ENCODE measurements around the gene AP1S3. TPM values are rescaled to one million over a fixed set of nuclear protein-coding genes. Genes with fewer than 3 reads are reported as not detected.

AP1S3 gene
- total RNA-seq = 3.1 and 3.5 TPM in 2 replicates
- long read RNA-seq, partial matches to known transcripts = 0 of 2 reads
- long read RNA-seq, other reads (novel, unspliced or antisense) = 0 of 2 reads

- H3K9me3 Mint-ChIP-seq (ENCODE audit: unreplicated experiment) = no peaks in the 10 kb centered on the region
- no peak for TF ChIP-seq CTCF (IDR thresholded peaks at IDR 0.05)
- H3K27me3 Mint-ChIP-seq (ENCODE audit: unreplicated experiment) = no peaks in the 10 kb centered on the region
- peaks cover 10% of the 10 kb centered on the region for H3K4me1 Mint-ChIP-seq (ENCODE audit: unreplicated experiment)
- H3K27ac Mint-ChIP-seq (ENCODE audit: unreplicated experiment) = peak within 1 kb of the TSS; percentile 18
- peak within 1 kb of the TSS; percentile 89 for H3K4me3 Mint-ChIP-seq (ENCODE audit: unreplicated experiment)
- DNase-seq (ENCODE audit: extremely low spot score, unreplicated experiment) = peak; percentile 86
- no peaks in the 10 kb centered on the region for H3K36me3 Mint-ChIP-seq (ENCODE audit: unreplicated experiment)
These were observed at the start of gene AP1S3 for GRCh38 chr2:223837287-223838061. Gene AP1S3, minus strand, starts transcription at chr2:223837582. Its CDS starts 132 bp downstream, at chr2:223837450.

GRCh38 chr2:223887127-223887526 lies 49.7 kb upstream of the AP1S3 start:
- no peak for DNase-seq (ENCODE audit: extremely low spot score, unreplicated experiment)
- no peaks in the 10 kb centered on the region for H3K9me3 Mint-ChIP-seq (ENCODE audit: unreplicated experiment)
- H3K27ac Mint-ChIP-seq (ENCODE audit: unreplicated experiment) = no peak overlapping the region

GRCh38 chr2:223886726-223887125 lies 49.3 kb upstream of the AP1S3 start:
- Mint-ChIP-seq H3K9me3 (ENCODE audit: unreplicated experiment) (no peaks in the 10 kb centered on the region), H3K4me3 (ENCODE audit: unreplicated experiment) (no peak overlapping the region), H3K27me3 (ENCODE audit: unreplicated experiment) (no peaks in the 10 kb centered on the region), H3K27ac (ENCODE audit: unreplicated experiment) (no peak overlapping the region), H3K36me3 (ENCODE audit: unreplicated experiment) (peaks cover 33% of the 10 kb centered on the region), H3K4me1 (ENCODE audit: unreplicated experiment) (peaks cover 3% of the 10 kb centered on the region)
- DNase-seq (ENCODE audit: extremely low spot score, unreplicated experiment) = no peak
- TF ChIP-seq CTCF (IDR thresholded peaks at IDR 0.05) = no peak

More at GRCh38 chr2:223887127-223887526, 49.7 kb upstream of the AP1S3 start:
- TF ChIP-seq CTCF (IDR thresholded peaks at IDR 0.05) = no peak
- Mint-ChIP-seq H3K27me3 (ENCODE audit: unreplicated experiment) (no peaks in the 10 kb centered on the region), H3K36me3 (ENCODE audit: unreplicated experiment) (peaks cover 31% of the 10 kb centered on the region), H3K4me3 (ENCODE audit: unreplicated experiment) (no peak overlapping the region), H3K4me1 (ENCODE audit: unreplicated experiment) (peaks cover 3% of the 10 kb centered on the region)

- H3K4me1 Mint-ChIP-seq (ENCODE audit: unreplicated experiment) = peaks cover 3% of the 10 kb centered on the region
- no peak overlapping the region for H3K27ac Mint-ChIP-seq (ENCODE audit: unreplicated experiment)
These were observed 47.0 kb upstream of the AP1S3 start for GRCh38 chr2:223884399-223884798.

More at GRCh38 chr2:223884399-223884798, 47.0 kb upstream of the AP1S3 start:
- H3K27me3 Mint-ChIP-seq (ENCODE audit: unreplicated experiment) = no peaks in the 10 kb centered on the region
- no peak for TF ChIP-seq CTCF (IDR thresholded peaks at IDR 0.05)
- DNase-seq (ENCODE audit: extremely low spot score, unreplicated experiment) = no peak
- peaks cover 35% of the 10 kb centered on the region for H3K36me3 Mint-ChIP-seq (ENCODE audit: unreplicated experiment)
- H3K9me3 Mint-ChIP-seq (ENCODE audit: unreplicated experiment) = no peaks in the 10 kb centered on the region
- H3K4me3 Mint-ChIP-seq (ENCODE audit: unreplicated experiment) = no peak overlapping the region

Data from osteocyte (in vitro differentiated cells).